Measurements from ENCODE around the gene PTPRK. TPM values are rescaled to one million over a fixed set of nuclear protein-coding genes. Genes with fewer than 3 reads are reported as not detected.

The PTPRK gene
- total and polyA plus RNA-seq, 4 donors = 12.1 to 61.2 (median 29.1) TPM

DNA sequence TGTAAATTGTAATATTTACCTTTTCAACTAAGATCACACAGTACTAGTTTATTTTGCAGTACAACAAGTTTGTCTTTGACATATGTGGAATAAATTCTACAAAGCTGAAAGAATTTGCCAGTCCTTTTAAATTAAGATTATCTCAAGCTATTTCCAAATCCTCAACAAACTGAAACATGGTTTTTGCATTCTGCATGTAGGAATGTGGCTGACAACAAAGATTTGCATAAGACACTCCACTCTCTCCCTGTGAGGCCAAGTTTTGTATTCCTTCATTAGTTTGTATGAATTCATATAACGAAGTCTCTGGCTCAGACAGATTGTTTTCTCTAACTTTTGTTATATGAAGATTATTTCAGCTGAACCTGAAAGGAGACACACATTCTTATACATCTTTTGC is 495.4 kb downstream of the PTPRK start:
- 90% methylated on average over 1 of the region's 1 CpG for WGBS
- TF ChIP-seq, protein P1, sequence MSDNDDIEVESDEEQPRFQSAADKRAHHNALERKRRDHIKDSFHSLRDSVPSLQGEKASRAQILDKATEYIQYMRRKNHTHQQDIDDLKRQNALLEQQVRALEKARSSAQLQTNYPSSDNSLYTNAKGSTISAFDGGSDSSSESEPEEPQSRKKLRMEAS (IDR thresholded peaks at IDR 0.05) = no peak
- TF ChIP-seq FOXA2 (IDR thresholded peaks at IDR 0.05) (no peak), TAF1 (conservative IDR thresholded peaks at IDR 0.05) (no peak), GABPA (IDR thresholded peaks at IDR 0.05 in 1 of 2, conservative IDR thresholded peaks at IDR 0.05 in 1 of 2) (no peak), JUND (IDR thresholded peaks at IDR 0.05) (no peak), EGR1 (IDR thresholded peaks at IDR 0.05; ENCODE audit: low read depth in 2 of 2) (no peak), FOXA1 (IDR thresholded peaks at IDR 0.05) (no peak), RAD21 (IDR thresholded peaks at IDR 0.05) (no peak), NR2F2 (IDR thresholded peaks at IDR 0.05) (no peak), HNF4A (conservative IDR thresholded peaks at IDR 0.05) (no peak), SP1 (IDR thresholded peaks at IDR 0.05) (no peak), HNF4G (IDR thresholded peaks at IDR 0.05) (no peak), RXRA (IDR thresholded peaks at IDR 0.05) (no peak), YY1 (IDR thresholded peaks at IDR 0.05) (no peak)
- TF ChIP-seq, protein P2, sequence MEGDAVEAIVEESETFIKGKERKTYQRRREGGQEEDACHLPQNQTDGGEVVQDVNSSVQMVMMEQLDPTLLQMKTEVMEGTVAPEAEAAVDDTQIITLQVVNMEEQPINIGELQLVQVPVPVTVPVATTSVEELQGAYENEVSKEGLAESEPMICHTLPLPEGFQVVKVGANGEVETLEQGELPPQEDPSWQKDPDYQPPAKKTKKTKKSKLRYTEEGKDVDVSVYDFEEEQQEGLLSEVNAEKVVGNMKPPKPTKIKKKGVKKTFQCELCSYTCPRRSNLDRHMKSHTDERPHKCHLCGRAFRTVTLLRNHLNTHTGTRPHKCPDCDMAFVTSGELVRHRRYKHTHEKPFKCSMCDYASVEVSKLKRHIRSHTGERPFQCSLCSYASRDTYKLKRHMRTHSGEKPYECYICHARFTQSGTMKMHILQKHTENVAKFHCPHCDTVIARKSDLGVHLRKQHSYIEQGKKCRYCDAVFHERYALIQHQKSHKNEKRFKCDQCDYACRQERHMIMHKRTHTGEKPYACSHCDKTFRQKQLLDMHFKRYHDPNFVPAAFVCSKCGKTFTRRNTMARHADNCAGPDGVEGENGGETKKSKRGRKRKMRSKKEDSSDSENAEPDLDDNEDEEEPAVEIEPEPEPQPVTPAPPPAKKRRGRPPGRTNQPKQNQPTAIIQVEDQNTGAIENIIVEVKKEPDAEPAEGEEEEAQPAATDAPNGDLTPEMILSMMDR (IDR thresholded peaks at IDR 0.05; ENCODE audit: low read depth, low read length, missing input control) = no peak
- TF ChIP-seq, protein P3, sequence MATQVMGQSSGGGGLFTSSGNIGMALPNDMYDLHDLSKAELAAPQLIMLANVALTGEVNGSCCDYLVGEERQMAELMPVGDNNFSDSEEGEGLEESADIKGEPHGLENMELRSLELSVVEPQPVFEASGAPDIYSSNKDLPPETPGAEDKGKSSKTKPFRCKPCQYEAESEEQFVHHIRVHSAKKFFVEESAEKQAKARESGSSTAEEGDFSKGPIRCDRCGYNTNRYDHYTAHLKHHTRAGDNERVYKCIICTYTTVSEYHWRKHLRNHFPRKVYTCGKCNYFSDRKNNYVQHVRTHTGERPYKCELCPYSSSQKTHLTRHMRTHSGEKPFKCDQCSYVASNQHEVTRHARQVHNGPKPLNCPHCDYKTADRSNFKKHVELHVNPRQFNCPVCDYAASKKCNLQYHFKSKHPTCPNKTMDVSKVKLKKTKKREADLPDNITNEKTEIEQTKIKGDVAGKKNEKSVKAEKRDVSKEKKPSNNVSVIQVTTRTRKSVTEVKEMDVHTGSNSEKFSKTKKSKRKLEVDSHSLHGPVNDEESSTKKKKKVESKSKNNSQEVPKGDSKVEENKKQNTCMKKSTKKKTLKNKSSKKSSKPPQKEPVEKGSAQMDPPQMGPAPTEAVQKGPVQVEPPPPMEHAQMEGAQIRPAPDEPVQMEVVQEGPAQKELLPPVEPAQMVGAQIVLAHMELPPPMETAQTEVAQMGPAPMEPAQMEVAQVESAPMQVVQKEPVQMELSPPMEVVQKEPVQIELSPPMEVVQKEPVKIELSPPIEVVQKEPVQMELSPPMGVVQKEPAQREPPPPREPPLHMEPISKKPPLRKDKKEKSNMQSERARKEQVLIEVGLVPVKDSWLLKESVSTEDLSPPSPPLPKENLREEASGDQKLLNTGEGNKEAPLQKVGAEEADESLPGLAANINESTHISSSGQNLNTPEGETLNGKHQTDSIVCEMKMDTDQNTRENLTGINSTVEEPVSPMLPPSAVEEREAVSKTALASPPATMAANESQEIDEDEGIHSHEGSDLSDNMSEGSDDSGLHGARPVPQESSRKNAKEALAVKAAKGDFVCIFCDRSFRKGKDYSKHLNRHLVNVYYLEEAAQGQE (IDR thresholded peaks at IDR 0.05) = no peak
- TF ChIP-seq, protein P4, sequence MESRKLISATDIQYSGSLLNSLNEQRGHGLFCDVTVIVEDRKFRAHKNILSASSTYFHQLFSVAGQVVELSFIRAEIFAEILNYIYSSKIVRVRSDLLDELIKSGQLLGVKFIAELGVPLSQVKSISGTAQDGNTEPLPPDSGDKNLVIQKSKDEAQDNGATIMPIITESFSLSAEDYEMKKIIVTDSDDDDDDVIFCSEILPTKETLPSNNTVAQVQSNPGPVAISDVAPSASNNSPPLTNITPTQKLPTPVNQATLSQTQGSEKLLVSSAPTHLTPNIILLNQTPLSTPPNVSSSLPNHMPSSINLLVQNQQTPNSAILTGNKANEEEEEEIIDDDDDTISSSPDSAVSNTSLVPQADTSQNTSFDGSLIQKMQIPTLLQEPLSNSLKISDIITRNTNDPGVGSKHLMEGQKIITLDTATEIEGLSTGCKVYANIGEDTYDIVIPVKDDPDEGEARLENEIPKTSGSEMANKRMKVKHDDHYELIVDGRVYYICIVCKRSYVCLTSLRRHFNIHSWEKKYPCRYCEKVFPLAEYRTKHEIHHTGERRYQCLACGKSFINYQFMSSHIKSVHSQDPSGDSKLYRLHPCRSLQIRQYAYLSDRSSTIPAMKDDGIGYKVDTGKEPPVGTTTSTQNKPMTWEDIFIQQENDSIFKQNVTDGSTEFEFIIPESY (IDR thresholded peaks at IDR 0.05) = no peak
- TF ChIP-seq, protein P5, sequence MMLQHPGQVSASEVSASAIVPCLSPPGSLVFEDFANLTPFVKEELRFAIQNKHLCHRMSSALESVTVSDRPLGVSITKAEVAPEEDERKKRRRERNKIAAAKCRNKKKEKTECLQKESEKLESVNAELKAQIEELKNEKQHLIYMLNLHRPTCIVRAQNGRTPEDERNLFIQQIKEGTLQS (IDR thresholded peaks at IDR 0.05) = no peak
- H3K27me3 ChIP-seq (ENCODE audit: control insufficient read depth in 4 of 4, insufficient read depth in 4 of 4, low read length in 3 of 4) = no peaks in the 10 kb centered on the region

More for the DNA sequence above, 495.4 kb downstream of the PTPRK start:
- no peak for DNase-seq (ENCODE audit: low spot score)
- Histone ChIP-seq H3K4me1 (ENCODE audit: control insufficient read depth in 4 of 4, insufficient read depth in 4 of 4, low read length in 3 of 4) (no peaks in the 10 kb centered on the region), H3K9me3 (ENCODE audit: control insufficient read depth in 4 of 4, low read length in 3 of 4) (no peaks in the 10 kb centered on the region), H3K9ac (ENCODE audit: low read depth in 1 of 2, low read length in 2 of 2) (no peak overlapping the region), H3K4me3 (ENCODE audit: low read depth in 1 of 3, low read length in 3 of 3) (no peak overlapping the region), H3K27ac (ENCODE audit: low read depth in 1 of 2, low read length in 2 of 2) (no peak overlapping the region), H3K36me3 (ENCODE audit: control insufficient read depth in 4 of 4, insufficient read depth in 3 of 4, low read depth in 1 of 4, low read length in 3 of 4) (no peaks in the 10 kb centered on the region)

All from liver (tissue), 9 donors.